DND-41 (cell line): ENCODE data around the gene PIP5KL1.

Experiments used
- EZH2 ChIP-seq: IDR thresholded peaks from 3 replicates; pipeline ENCODE4 v1.6.1; 2012; ENCODE audit warnings: borderline replicate concordance, low read depth, mild to moderate bottlenecking, moderate library complexity, low read length, inconsistent platforms; ENCODE audit not compliant: severe bottlenecking
- TF ChIP-seq, protein P1 (sequence below): IDR thresholded peaks from 2 replicates; pipeline ENCODE4 v1.5.1; 2012; ENCODE audit warnings: borderline replicate concordance, low read length, moderate library complexity, mild to moderate bottlenecking; ENCODE audit not compliant: poor library complexity, severe bottlenecking; ENCODE audit errors: extremely low read depth

DNA sequence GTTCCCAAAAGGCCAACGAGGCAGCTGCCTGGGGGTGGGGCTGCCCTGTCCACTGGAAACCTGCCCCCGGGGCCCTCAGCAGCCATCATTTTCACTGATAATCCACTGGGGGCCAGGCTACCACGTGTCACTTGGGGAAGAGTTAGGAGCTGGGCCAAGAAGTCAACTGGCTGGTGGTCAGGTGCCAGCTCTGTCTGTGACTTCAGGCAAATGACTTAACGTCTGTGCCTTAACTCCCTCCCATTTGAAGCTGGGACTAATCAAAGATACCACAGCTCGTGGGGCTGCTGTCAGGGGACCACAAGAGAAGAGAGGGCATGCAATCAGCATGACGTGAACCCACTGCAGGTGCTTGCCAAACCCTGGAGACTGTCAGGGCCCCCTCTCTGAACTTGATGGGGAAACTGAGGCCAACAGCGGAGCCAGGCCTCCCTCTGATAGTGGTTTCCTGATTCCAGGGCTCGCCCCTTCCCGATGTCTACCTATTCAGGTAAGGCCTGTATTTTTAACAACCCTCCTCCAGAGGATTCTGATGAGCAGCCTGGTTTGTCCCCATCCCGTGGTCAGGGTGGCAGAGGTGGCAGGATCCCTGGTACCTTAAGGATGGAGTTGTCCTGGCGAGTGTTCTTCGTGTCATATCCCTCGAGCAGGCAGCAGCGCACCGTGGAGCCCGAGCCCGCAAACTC, 19.4 kb upstream of the PIP5KL1 start:
- TF ChIP-seq, protein P1, sequence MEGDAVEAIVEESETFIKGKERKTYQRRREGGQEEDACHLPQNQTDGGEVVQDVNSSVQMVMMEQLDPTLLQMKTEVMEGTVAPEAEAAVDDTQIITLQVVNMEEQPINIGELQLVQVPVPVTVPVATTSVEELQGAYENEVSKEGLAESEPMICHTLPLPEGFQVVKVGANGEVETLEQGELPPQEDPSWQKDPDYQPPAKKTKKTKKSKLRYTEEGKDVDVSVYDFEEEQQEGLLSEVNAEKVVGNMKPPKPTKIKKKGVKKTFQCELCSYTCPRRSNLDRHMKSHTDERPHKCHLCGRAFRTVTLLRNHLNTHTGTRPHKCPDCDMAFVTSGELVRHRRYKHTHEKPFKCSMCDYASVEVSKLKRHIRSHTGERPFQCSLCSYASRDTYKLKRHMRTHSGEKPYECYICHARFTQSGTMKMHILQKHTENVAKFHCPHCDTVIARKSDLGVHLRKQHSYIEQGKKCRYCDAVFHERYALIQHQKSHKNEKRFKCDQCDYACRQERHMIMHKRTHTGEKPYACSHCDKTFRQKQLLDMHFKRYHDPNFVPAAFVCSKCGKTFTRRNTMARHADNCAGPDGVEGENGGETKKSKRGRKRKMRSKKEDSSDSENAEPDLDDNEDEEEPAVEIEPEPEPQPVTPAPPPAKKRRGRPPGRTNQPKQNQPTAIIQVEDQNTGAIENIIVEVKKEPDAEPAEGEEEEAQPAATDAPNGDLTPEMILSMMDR = no peak
- TF ChIP-seq EZH2 = no peak
